ENCODE data around the gene RBM33. TPM values are rescaled to one million over a fixed set of nuclear protein-coding genes. Genes with fewer than 3 reads are reported as not detected.

Gene RBM33
- total and polyA plus RNA-seq, 10 donors: 9.7 to 109 (median 90.0) TPM

DNA sequence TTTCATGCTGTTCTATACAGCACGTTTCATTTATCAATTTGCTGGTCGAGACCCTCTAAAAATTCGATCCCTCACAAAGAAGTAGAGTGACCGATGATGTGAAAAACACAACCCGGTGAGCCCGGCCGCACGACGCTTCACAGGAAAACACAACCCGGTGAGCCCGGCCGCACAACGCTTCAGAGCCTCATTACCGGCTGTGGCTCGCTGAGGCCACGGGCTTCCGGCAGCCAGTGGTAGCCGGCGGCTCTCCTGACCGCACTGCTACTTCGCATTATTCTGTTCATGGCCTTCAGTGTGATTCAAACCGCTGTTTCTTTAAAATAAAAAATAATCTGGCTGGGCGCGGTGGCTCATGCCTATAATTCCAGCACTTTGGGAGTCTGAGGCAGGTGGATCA lies 42.3 kb upstream of the RBM33 start:
- Histone ChIP-seq H3K27ac (no peak overlapping the region), H3K4me3 (no peak overlapping the region), H3K27me3 (replicated peaks in 1 of 7) (peaks cover 0 to 43% (median 0%) of the 10 kb centered on the region in 7 donors), H3K36me3 (no peaks in the 10 kb centered on the region), H3K4me1 (peaks cover 0 to 8% (median 4%) of the 10 kb centered on the region in 6 donors), H3K9me3 (no peaks in the 10 kb centered on the region)
- TF ChIP-seq, protein P1, sequence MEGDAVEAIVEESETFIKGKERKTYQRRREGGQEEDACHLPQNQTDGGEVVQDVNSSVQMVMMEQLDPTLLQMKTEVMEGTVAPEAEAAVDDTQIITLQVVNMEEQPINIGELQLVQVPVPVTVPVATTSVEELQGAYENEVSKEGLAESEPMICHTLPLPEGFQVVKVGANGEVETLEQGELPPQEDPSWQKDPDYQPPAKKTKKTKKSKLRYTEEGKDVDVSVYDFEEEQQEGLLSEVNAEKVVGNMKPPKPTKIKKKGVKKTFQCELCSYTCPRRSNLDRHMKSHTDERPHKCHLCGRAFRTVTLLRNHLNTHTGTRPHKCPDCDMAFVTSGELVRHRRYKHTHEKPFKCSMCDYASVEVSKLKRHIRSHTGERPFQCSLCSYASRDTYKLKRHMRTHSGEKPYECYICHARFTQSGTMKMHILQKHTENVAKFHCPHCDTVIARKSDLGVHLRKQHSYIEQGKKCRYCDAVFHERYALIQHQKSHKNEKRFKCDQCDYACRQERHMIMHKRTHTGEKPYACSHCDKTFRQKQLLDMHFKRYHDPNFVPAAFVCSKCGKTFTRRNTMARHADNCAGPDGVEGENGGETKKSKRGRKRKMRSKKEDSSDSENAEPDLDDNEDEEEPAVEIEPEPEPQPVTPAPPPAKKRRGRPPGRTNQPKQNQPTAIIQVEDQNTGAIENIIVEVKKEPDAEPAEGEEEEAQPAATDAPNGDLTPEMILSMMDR (IDR thresholded peaks at IDR 0.05 in 8 of 11, conservative IDR thresholded peaks at IDR 0.05 in 3 of 11): no peak
- TF ChIP-seq POLR2A (IDR thresholded peaks at IDR 0.05) (no peak), POLR2AphosphoS5 (IDR thresholded peaks at IDR 0.05) (no peak)
- intact Hi-C loops (cut with DNase I; ENCODE audit: low total_unique reads): no loop called here
- WGBS, 5 donors: 91 to 94% (median 92%) methylated on average over 24 of the region's 24 CpGs
- no peak for DNase-seq

DNA sequence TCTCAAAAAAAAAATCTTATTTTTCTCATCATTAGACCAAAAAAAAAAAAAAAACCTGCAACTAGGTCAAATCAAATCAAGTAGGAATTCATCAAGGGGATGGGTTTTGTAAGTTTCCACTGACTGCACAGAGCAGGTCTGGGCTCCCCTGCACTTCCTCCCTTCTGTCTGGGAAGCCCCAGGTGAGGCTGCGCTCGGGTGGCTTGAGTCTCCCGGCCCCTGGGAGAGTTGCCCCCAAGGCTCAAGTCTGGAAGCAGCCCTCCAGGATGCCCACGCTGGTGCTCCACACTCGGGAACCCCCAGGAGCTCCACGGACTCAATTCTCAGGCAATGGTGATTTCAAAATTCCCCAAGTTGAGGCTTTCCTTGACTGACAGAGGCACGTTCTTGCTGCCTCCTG lies 41.7 kb upstream of the RBM33 start:
- 37 to 53% (median 52%) methylated on average over 7 of the region's 7 CpGs for WGBS, 5 donors
- Histone ChIP-seq H3K36me3 (no peaks in the 10 kb centered on the region), H3K4me1 (peaks cover 0 to 8% (median 4%) of the 10 kb centered on the region in 6 donors), H3K27ac (no peak overlapping the region), H3K4me3 (no peak overlapping the region), H3K9me3 (no peaks in the 10 kb centered on the region), H3K27me3 (replicated peaks in 1 of 7) (peaks cover 0 to 43% (median 0%) of the 10 kb centered on the region in 7 donors)
- intact Hi-C loops (cut with DNase I; ENCODE audit: low total_unique reads): no loop called here
- TF ChIP-seq POLR2A (IDR thresholded peaks at IDR 0.05) (no peak), POLR2AphosphoS5 (IDR thresholded peaks at IDR 0.05) (no peak)
- TF ChIP-seq, protein P1 (IDR thresholded peaks at IDR 0.05 in 8 of 11, conservative IDR thresholded peaks at IDR 0.05 in 3 of 11): no peak
- DNase-seq: peak; percentile 62

DNA sequence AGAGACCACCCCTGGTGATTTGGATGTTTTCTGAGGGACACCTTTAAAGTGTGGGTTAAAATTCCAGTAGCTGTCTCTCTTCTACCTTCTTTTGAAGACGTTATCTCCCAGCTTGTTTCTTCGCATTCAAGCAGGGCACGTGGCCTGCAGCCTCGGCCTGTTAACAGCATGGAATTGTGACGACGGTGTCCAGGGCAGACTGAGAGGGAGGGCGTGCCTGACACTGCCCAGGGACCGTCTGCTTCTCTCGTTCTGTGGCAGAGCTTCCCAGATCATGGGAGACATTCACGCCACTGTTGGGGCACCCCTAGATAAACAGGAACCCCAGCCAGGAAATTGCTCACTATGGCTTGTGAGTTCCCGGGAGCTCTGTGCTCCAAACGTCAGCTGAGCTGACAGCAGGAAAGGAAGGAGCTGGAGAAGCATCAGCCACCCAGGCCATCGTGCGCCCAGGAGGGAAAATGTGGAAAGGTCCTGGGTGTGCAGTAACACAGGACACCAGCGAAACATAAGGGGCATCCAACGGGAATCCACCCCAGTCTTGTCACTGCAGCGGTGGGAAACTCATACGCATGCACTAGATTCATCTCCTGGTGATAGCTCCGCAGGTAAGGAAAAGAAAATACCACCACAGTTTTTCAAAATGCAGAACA lies 41.1 kb upstream of the RBM33 start:
- H3K36me3 ChIP-seq: no peaks in the 10 kb centered on the region
- H3K9me3 ChIP-seq: no peaks in the 10 kb centered on the region
- intact Hi-C loops (cut with DNase I; ENCODE audit: low total_unique reads): no loop called here
- H3K4me3 ChIP-seq: no peak overlapping the region
- H3K4me1 ChIP-seq: peaks cover 0 to 8% (median 4%) of the 10 kb centered on the region in 6 donors
- TF ChIP-seq POLR2A (IDR thresholded peaks at IDR 0.05) (no peak), POLR2AphosphoS5 (IDR thresholded peaks at IDR 0.05) (no peak)
- TF ChIP-seq, protein P1 (IDR thresholded peaks at IDR 0.05 in 8 of 11, conservative IDR thresholded peaks at IDR 0.05 in 3 of 11): no peak
- no peak overlapping the region for H3K27ac ChIP-seq
- peaks cover 0 to 43% (median 0%) of the 10 kb centered on the region in 7 donors for H3K27me3 ChIP-seq (replicated peaks in 1 of 7)
- WGBS, 5 donors: 50 to 63% (median 57%) methylated on average over 19 of the region's 19 CpGs
- peak; percentile 58 for DNase-seq

DNA sequence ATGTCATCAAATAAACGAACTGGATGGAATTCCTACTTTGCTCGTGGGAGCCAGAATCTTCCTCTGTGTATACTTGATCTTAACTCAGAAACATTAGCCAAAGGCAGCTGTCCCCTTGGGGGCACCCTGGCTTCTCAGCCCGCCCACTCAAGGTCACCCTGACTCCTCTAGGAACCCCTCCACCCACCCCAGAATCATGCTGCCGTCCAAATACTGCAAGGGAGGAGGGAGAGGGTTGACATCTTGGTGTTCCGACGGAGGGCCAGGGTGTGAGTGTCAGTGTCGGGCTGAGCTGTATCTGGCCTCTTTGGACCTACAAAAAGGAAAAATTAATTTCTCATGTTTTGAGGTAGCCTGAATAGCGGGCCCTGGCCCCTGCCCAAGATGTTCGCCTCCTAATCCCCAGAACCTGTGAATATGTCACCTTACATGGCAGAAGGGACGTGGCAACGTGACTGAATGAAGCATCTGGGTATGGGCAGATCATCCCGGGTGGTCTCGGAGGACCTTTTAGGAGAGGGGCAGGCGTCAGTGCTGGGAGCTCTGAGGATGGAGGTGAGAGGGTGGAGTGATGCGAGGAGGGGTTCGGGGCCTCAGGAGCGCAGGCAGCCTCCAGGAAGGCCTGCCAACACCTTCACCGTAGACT lies 40.5 kb upstream of the RBM33 start:
- Histone ChIP-seq H3K4me3 (no peak overlapping the region), H3K36me3 (no peaks in the 10 kb centered on the region), H3K9me3 (no peaks in the 10 kb centered on the region), H3K27me3 (replicated peaks in 1 of 7) (peaks cover 0 to 40% (median 0%) of the 10 kb centered on the region in 7 donors), H3K4me1 (peaks cover 0 to 4% (median under 1%) of the 10 kb centered on the region in 6 donors), H3K27ac (no peak overlapping the region)
- 79 to 90% (median 87%) methylated on average over 18 of the region's 18 CpGs for WGBS, 5 donors
- TF ChIP-seq, protein P1 (IDR thresholded peaks at IDR 0.05 in 8 of 11, conservative IDR thresholded peaks at IDR 0.05 in 3 of 11): no peak
- no peak for TF ChIP-seq POLR2AphosphoS5 (IDR thresholded peaks at IDR 0.05)
- TF ChIP-seq POLR2A (IDR thresholded peaks at IDR 0.05): no peak
- peak; percentile 51 for DNase-seq
- intact Hi-C loops (cut with DNase I; ENCODE audit: low total_unique reads): no loop called here
